HuH-7.5 (cell line): ENCODE measurements around the gene DPP9.
A peak's percentile ranks its signal among the peaks of the same experiment; 100 is the strongest.

Source experiments
- DNase-seq: peaks from one replicate; pipeline ENCODE4 v3.0.0; 2011; ENCODE audit warnings: low spot score

DPP9 gene

GRCh38 chr19:4656102-4656501 is 67.5 kb downstream of the DPP9 start:
- DNase-seq: no peak

- DNase-seq: peak; percentile 77
These were observed 68.9 kb downstream of the DPP9 start for GRCh38 chr19:4654437-4655361.

- DNase-seq: no peak
These were observed 69.7 kb downstream of the DPP9 start for GRCh38 chr19:4653793-4654436.

DNA sequence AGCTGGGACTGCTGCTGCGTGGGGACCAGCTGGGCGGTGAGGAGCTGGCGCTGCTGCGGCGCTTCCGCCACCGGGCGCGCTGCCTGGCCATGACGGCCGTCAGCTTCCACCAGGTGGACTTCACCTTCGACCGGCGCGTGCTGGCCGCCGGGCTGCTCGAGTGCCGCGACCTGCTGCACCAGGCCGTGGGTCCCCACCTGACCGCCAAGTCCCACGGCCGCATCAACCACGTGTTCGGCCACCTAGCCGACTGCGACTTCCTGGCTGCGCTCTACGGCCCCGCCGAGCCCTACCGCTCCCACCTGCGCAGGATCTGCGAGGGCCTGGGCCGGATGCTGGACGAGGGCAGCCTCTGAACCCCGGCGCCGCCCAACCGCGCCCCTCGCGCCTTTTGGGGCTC is 71.6 kb downstream of the DPP9 start:
- DNase-seq: no peak

- DNase-seq: no peak
These were observed 73.5 kb downstream of the DPP9 start for GRCh38 chr19:4650159-4650558.

GRCh38 chr19:4649392-4650047 is 74.1 kb downstream of the DPP9 start:
- no peak for DNase-seq

- DNase-seq: no peak
These were observed 75.7 kb downstream of the DPP9 start for GRCh38 chr19:4647676-4648644.

DNA sequence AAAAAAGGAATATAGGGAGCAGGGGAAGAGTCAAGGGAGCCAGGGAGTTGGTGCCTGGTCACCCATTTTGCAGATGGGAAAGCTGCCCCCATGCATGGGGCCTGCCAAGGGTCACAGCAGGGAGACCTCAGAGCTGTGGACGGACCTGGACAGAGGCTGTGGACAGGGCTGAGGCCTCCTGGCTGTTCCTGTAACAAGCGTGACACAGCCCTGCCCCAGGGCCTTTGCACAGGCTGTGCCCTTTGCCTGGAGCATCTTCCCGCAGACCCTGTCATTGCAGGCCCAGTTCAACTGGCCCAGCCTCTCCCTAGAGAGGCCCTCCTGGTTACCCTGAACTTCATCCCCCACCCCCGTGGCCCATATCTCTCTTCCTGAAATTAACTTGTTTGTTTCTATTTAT is 77.9 kb downstream of the DPP9 start:
- DNase-seq: no peak

DNA sequence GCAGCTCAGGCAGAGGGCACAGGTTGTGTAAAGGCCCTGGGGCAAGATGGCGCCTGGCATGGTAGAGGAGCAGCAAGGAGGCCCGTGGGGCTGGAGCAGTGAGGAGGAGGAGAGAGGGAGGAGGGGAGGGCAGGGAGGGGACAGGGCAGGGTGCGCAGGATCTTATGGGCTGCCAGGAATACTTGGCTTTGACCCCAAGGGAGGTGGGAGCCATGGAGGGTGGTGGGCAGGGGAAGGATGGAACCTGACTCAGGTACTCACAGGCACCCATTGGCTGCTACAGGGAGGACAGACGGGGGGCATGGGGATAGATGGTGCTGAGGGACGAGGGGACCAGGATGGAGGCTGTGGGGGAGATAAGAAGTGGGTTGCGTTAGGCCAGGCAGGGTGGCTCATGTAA is 81.0 kb downstream of the DPP9 start:
- DNase-seq: no peak

GRCh38 chr19:4641132-4641531 is 82.5 kb downstream of the DPP9 start:
- DNase-seq: no peak

DNA sequence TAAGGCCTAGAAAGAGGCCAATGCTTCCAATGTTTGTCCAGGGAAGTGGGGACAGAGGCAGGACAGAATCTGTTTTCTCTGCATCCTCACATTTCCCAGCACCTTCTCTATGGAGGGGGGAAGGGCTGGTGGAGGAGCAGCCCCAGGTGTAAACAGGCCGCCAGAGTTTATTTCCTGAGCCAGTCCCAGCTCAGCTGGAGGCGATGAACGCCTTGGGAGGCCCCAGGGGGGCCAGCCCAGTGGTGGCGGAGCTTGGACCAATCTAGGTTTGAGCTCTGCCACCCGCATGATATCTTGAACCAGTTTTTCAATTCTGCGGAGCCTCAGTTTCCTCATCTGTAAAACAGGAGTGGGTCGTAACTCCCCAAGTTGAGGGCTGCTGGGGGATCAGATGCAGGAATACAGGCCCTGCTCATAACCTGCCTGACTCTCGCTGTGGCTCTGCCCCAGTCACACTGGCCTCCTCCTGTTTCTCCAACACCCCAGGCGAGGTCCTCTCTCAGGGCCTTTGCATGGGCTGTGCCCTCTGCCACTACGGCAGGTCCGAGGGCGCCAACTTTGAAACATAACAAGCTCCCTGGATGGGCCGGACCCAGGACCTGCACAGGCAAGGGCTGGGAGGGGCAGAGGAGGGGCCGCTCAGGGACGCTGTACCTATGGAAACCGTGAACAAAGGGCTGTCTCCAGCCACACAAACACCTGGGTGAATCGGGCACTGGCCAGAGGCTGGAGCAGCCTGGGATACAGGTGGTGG is 83.2 kb downstream of the DPP9 start:
- no peak for DNase-seq

- peak; percentile 88 for DNase-seq
These were observed 84.0 kb downstream of the DPP9 start for GRCh38 chr19:4639531-4640246.

- DNase-seq: peak; percentile 99
These were observed 84.7 kb downstream of the DPP9 start, which contains the start of gene TNFAIP8L1 for GRCh38 chr19:4638828-4639530. Gene TNFAIP8L1 (plus strand): TSS chr19:4639516. CDS start chr19:4651870, 12,354 bp downstream.

GRCh38 chr19:4638317-4638716 is 85.3 kb downstream of the DPP9 start:
- DNase-seq: no peak

DNA sequence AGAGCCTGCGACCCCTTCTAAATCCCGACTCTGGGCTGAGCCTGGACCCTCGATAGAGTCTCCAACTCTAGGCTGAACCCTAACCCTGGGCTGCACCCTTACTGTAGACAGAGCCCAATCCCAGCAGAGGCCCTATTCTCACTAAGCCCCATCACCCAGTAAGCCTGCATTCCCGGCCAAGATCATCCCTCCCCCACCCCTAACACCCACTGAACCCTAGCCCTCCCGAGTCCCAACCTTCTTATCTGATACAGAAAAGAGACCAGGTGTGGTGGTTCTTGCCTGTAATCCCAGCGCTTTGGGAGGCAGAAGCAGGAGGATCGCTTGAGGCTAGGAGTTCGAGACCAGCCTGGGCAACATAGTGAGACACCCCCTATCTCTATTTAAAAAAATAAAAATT is 86.9 kb downstream of the DPP9 start:
- no peak for DNase-seq

- DNase-seq: peak; percentile 89
These were observed 87.4 kb downstream of the DPP9 start for GRCh38 chr19:4636151-4636717.

- DNase-seq: no peak
These were observed 87.9 kb downstream of the DPP9 start for GRCh38 chr19:4635754-4636116.

DNA sequence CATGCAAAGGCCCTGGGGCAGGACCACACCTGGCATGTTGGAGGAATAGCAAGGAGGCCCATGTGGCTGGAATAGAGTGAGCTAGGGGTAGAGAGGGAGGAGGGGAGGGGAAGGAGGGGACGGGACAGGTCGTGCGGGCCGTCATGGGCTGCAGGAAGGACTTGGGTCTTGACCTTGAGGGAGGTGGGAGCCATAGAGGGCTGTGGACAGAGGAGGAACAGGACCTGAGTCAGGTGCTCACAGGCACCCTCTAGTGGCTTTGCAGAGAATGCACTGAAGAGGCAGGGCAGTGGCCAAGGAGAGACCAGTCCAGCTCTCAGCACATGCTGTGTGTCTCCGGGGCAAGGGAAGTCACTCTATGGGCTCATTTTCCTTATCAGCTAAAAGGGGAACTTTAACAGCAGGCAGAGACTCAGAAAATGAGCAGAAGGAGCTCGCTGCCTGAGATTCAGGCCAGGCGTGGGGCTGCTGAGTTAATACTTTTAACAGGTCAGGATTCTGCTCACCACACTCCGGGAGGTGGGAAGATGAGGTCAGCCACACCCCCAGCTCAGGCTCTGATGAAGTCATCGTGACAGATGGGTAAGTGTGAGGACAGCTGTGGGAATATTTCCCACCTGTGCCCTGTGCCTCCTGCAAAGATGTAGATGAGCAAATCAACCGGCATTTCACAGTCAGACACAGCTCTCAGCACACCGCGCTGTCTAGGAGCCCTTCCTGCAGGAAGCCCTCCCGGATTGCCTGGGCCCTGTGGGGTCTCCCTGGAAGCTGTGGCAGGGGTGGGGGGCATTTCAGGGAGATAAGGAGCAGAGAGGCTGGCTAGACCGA is 90.3 kb downstream of the DPP9 start:
- DNase-seq: peak; percentile 72
